H1 (cell line): ENCODE results near the gene NFATC1. TPM values are rescaled to one million over a fixed set of nuclear protein-coding genes. Genes with fewer than 3 reads are reported as not detected.

Experiments used
- CTCF ChIA-PET: fragments of 300-600 bp; sonication (Branson Sonifier 250); formaldehyde crosslinking; loops from one replicate; lab custom pipeline; 2021; ENCODE audit not compliant: partially characterized antibody; lab: Charles Lee
- POLR2A ChIA-PET: fragments of 300-600 bp; sonication (Branson Sonifier 250); formaldehyde crosslinking; loops from one replicate; lab custom pipeline; 2021; ENCODE audit warnings: inconsistent platforms; ENCODE audit not compliant: partially characterized antibody; lab: Charles Lee
- DNase-seq, 2 experiments: peaks; one replicate each; pipeline versions ENCODE4 v3.0.0 to v3.0.0-alpha.2; 2010 to 2022; ENCODE audit warnings: low spot score in 2 of 2, low read depth in 1 of 2, mixed read lengths in 1 of 2
- FAIRE-seq: peaks from 2 replicates; lab custom pipeline; 2011; peaks lifted over from hg19 to GRCh38; lab: Jason Lieb, UNC
- H2AFZ ChIP-seq: 2 replicates; pipeline ENCODE4 v1.8.1; 2012; ENCODE audit warnings: low read length, inconsistent platforms
- H2AK5ac ChIP-seq: 2 replicates; pipeline ENCODE4 v1.6.1; 2013; ENCODE audit warnings: low read depth, low read length
- H2BK120ac ChIP-seq: replicated peaks from 2 replicates; pipeline ENCODE3; 2013; ENCODE audit warnings: low read depth, low read length, inconsistent platforms
- H2BK12ac ChIP-seq: 2 replicates; pipeline ENCODE4 v1.6.1; 2013; ENCODE audit warnings: low read depth, low read length
- H2BK15ac ChIP-seq: 2 replicates; pipeline ENCODE4 v1.6.1; 2013; ENCODE audit warnings: low read length
- H2BK20ac ChIP-seq: 2 replicates; pipeline ENCODE4 v1.6.1; 2013; ENCODE audit warnings: low read length
- H2BK5ac ChIP-seq: 2 replicates; pipeline ENCODE4 v1.6.1; 2013; ENCODE audit warnings: low read depth, low read length
- H3K14ac ChIP-seq: 2 replicates; pipeline ENCODE4 v1.6.1; 2013; ENCODE audit warnings: inconsistent platforms; ENCODE audit not compliant: insufficient read length
- H3K18ac ChIP-seq: 2 replicates; pipeline ENCODE4 v1.6.1; 2013; ENCODE audit warnings: low read length; ENCODE audit errors: extremely low read depth
- H3K23ac ChIP-seq: 2 replicates; pipeline ENCODE4 v1.6.1; 2013; ENCODE audit warnings: inconsistent platforms; ENCODE audit not compliant: insufficient read length
- H3K23me2 ChIP-seq: 2 replicates; pipeline ENCODE4 v1.6.1; 2013; ENCODE audit warnings: low read depth, low read length
- H3K27ac ChIP-seq: 2 replicates; pipeline ENCODE4 v1.6.1; 2011; ENCODE audit warnings: low read depth, low read length, inconsistent platforms
- H3K27me3 ChIP-seq, 4 experiments: replicated peaks in 1 of 4; 1 replicate in 1 of 4; 2 replicates in 3 of 4; pipeline versions ENCODE4 v1.6.1 to v1.8.1; 2011 to 2013; ENCODE audit warnings: low read length in 3 of 4, mild to moderate bottlenecking in 3 of 4, inconsistent platforms in 2 of 4, mixed read lengths in 2 of 4, moderate library complexity in 1 of 4; ENCODE audit not compliant: control insufficient read depth in 3 of 4, insufficient read depth in 3 of 4; ENCODE audit errors: extremely low read depth in 1 of 4
- H3K36me3 ChIP-seq, 4 experiments: 2 replicates each; pipeline versions ENCODE4 v1.6.1 to v1.8.1; 2011 to 2013; ENCODE audit warnings: mild to moderate bottlenecking in 4 of 4, low read length in 3 of 4, moderate library complexity in 2 of 4, control low read depth in 1 of 4, inconsistent platforms in 1 of 4; ENCODE audit not compliant: insufficient read depth in 4 of 4, control insufficient read depth in 2 of 4
- H3K4ac ChIP-seq: replicated peaks from 2 replicates; pipeline ENCODE3; 2013; ENCODE audit warnings: low read length, low read depth, mixed read lengths, inconsistent platforms; ENCODE audit not compliant: insufficient read length
- H3K4me1 ChIP-seq, 4 experiments: replicated peaks in 1 of 4; 1 replicate in 1 of 4; 2 replicates in 3 of 4; pipeline versions ENCODE4 v1.6.1 to v1.8.1; 2011 to 2013; ENCODE audit warnings: low read length in 3 of 4, inconsistent platforms in 2 of 4, mixed read lengths in 1 of 4; ENCODE audit not compliant: insufficient read depth in 4 of 4, control insufficient read depth in 3 of 4
- H3K4me2 ChIP-seq, 2 experiments: 2 replicates each; pipeline versions ENCODE4 v1.6.1 to v1.8.1; 2011 to 2013; ENCODE audit warnings: low read depth in 2 of 2, low read length in 2 of 2, control low read depth in 1 of 2, inconsistent platforms in 1 of 2, mild to moderate bottlenecking in 1 of 2; ENCODE audit not compliant: insufficient read depth in 1 of 2
- H3K4me3 ChIP-seq, 4 experiments: fragments of 200-600, 300-600 bp in 1 of 4; sonication (generic), shearing (Covaris generic), sonication (Bioruptor Twin) in 1 of 4; 2 replicates each; pipeline versions ENCODE4 v1.5.1 to v1.8.1; 2011 to 2016; ENCODE audit warnings: low read length in 4 of 4, low read depth in 3 of 4, control low read depth in 2 of 4, inconsistent platforms in 2 of 4, mild to moderate bottlenecking in 2 of 4, mixed read lengths in 1 of 4, moderate library complexity in 1 of 4; ENCODE audit not compliant: insufficient read depth in 2 of 4; ENCODE audit errors: extremely low read depth in 1 of 4
- H3K56ac ChIP-seq: replicated peaks from 2 replicates; pipeline ENCODE3; 2013; ENCODE audit warnings: low read depth, mild to moderate bottlenecking, mixed read lengths, low read length, inconsistent platforms; ENCODE audit not compliant: insufficient read length
- H3K79me1 ChIP-seq: 2 replicates; pipeline ENCODE4 v1.6.1; 2013; ENCODE audit warnings: low read depth, low read length, control low read depth
- H3K79me2 ChIP-seq, 2 experiments: 2 replicates each; pipeline versions ENCODE4 v1.6.1 to v1.8.1; 2012 to 2013; ENCODE audit warnings: low read length in 2 of 2, mild to moderate bottlenecking in 2 of 2, inconsistent platforms in 1 of 2; ENCODE audit not compliant: insufficient read depth in 2 of 2, control insufficient read depth in 1 of 2
- H3K9ac ChIP-seq, 4 experiments: replicated peaks in 1 of 4; 1 replicate in 1 of 4; 2 replicates in 3 of 4; pipeline versions ENCODE4 v1.6.1 to v1.8.1; 2011 to 2013; ENCODE audit warnings: low read depth in 3 of 4, low read length in 3 of 4, control low read depth in 2 of 4, mild to moderate bottlenecking in 2 of 4, moderate library complexity in 2 of 4, inconsistent platforms in 1 of 4; ENCODE audit errors: extremely low read depth in 1 of 4
- H3K9me3 ChIP-seq, 2 experiments: 2 replicates each; pipeline versions ENCODE4 v1.6.1 to v1.8.1; 2012 to 2013; ENCODE audit warnings: mild to moderate bottlenecking in 2 of 2, moderate library complexity in 2 of 2, control low read depth in 1 of 2, inconsistent platforms in 1 of 2, low read depth in 1 of 2, low read length in 1 of 2, mixed read lengths in 1 of 2; ENCODE audit not compliant: insufficient read depth in 2 of 2
- H4K20me1 ChIP-seq, 2 experiments: replicated peaks in 1 of 2; 2 replicates each; pipeline versions ENCODE3 to v1.8.1; 2011 to 2013; ENCODE audit warnings: inconsistent platforms in 2 of 2, low read length in 2 of 2, mild to moderate bottlenecking in 1 of 2; ENCODE audit not compliant: insufficient read depth in 2 of 2, control insufficient read depth in 1 of 2
- H4K5ac ChIP-seq: 2 replicates; pipeline ENCODE4 v1.6.1; 2013; ENCODE audit warnings: low read length, low read depth, mixed read lengths, inconsistent platforms; ENCODE audit not compliant: insufficient read length
- H4K8ac ChIP-seq: 2 replicates; pipeline ENCODE4 v1.8.0; 2013; ENCODE audit warnings: mild to moderate bottlenecking, moderate library complexity, low read length, inconsistent platforms; ENCODE audit not compliant: insufficient read depth; ENCODE audit errors: extremely low read depth
- H4K91ac ChIP-seq: replicated peaks from 2 replicates; pipeline ENCODE3; 2013; ENCODE audit warnings: low read length, mixed read lengths, inconsistent platforms; ENCODE audit not compliant: insufficient read length
- ASH2L ChIP-seq: fragments of 200-600, 300-600 bp; sonication (generic); IDR thresholded peaks from one replicate; pipeline ENCODE4 v1.7.1; 2017; ENCODE audit warnings: low read length
- BCL11A ChIP-seq, 2 experiments: IDR thresholded peaks; one replicate each; pipeline ENCODE4 v1.6.1; 2011; ENCODE audit warnings: low read depth in 2 of 2, low read length in 2 of 2, mild to moderate bottlenecking in 2 of 2
- CBX8 ChIP-seq: fragments of 300-800, 300-1000 bp; sonication (generic); IDR thresholded peaks from 2 replicates; pipeline ENCODE4 v1.7.1; 2016; ENCODE audit warnings: low read depth, low read length, borderline replicate concordance
- CEBPB ChIP-seq: IDR thresholded peaks from 2 replicates; pipeline ENCODE4 v1.6.1; 2012; ENCODE audit warnings: low read depth, low read length
- MAFK ChIP-seq: IDR thresholded peaks from 2 replicates; pipeline ENCODE4 v1.6.1; 2012; ENCODE audit warnings: low read depth, mild to moderate bottlenecking, improper control_type of control experiment, low read length
- POLR2AphosphoS5 ChIP-seq: IDR thresholded peaks from 2 replicates; pipeline ENCODE4 v1.6.1; 2011; ENCODE audit warnings: low read depth, low read length
- POU5F1 ChIP-seq: IDR thresholded peaks from 2 replicates; pipeline ENCODE4 v1.6.1; 2011; ENCODE audit warnings: low read depth, mild to moderate bottlenecking, low read length, moderate library complexity
- RBBP5 ChIP-seq: IDR thresholded peaks from 2 replicates; pipeline ENCODE4 v1.7.1; 2012; ENCODE audit warnings: low read depth, mild to moderate bottlenecking, inconsistent platforms, low read length, moderate library complexity, borderline replicate concordance
- SIN3A ChIP-seq, 2 experiments: IDR thresholded peaks in 1 of 2; conservative IDR thresholded peaks in 1 of 2; 2 replicates each; pipeline ENCODE4 v1.6.1; 2011 to 2012; ENCODE audit warnings: low read length in 2 of 2, improper control_type of control experiment in 1 of 2, low read depth in 1 of 2, mild to moderate bottlenecking in 1 of 2
- SP1 ChIP-seq: IDR thresholded peaks from 2 replicates; pipeline ENCODE4 v1.6.1; 2011; ENCODE audit warnings: low read depth, low read length
- SRF ChIP-seq: IDR thresholded peaks from 2 replicates; pipeline ENCODE4 v1.6.1; 2011; ENCODE audit warnings: mild to moderate bottlenecking, low read depth, low read length, moderate library complexity
- WGBS, 2 experiments: shearing (Covaris generic) in 1 of 2; methylation state at CpG; one replicate each; pipeline versions ENCODE4 v1.1.6 to v1.1.7; 2013 to 2015; ENCODE audit warnings: low lambda C conversion rate in 2 of 2, mixed read lengths in 2 of 2, inconsistent platforms in 1 of 2, low coverage in 1 of 2, missing lambda C conversion rate in 1 of 2; ENCODE audit not compliant: insufficient replicate concordance in 2 of 2, insufficient coverage in 1 of 2, insufficient read length in 1 of 2; ENCODE audit errors: extremely low coverage in 1 of 2, missing lambda C conversion rate in 1 of 2; 5-methylcytosine and 5-hydroxymethylcytosine counted together
- polyA plus RNA-seq, 7 experiments: library from polyadenylated mRNA; depleted of rRNA in 3 of 7; stranded (reverse) in 5 of 7; unstranded in 2 of 7; fragments of >200 nt in 5 of 7; fragments of 200-250 nt in 2 of 7; gene quantifications; 1 replicate in 5 of 7; 2 replicates in 1 of 7; 4 replicates in 1 of 7; pipeline versions ENCODE4 v1.2.1 to v1.2.3, GENCODE V29; 2011 to 2013; ENCODE audit warnings: missing spikeins in 2 of 7, mixed read lengths in 2 of 7
- total RNA-seq: library from RNA; stranded (reverse); fragmentation: NEBNext Ultra II Directional; extraction: Animal tissue kit (Norgen Biotek cat#: 25700); gene quantifications from 2 replicates; pipeline ENCODE4 v1.2.1, GENCODE V29; 2021
- TF ChIP-seq, protein P1 (sequence below): IDR thresholded peaks from 2 replicates; pipeline ENCODE4 v1.6.1; 2012; ENCODE audit warnings: low read length, inconsistent platforms

Gene NFATC1
- total and polyA plus RNA-seq, 2 of the 8 experiments (the other 6 are each of a cell fraction or from before 2014, with no cell fraction given): 2.0 to 6.6 TPM

DNA sequence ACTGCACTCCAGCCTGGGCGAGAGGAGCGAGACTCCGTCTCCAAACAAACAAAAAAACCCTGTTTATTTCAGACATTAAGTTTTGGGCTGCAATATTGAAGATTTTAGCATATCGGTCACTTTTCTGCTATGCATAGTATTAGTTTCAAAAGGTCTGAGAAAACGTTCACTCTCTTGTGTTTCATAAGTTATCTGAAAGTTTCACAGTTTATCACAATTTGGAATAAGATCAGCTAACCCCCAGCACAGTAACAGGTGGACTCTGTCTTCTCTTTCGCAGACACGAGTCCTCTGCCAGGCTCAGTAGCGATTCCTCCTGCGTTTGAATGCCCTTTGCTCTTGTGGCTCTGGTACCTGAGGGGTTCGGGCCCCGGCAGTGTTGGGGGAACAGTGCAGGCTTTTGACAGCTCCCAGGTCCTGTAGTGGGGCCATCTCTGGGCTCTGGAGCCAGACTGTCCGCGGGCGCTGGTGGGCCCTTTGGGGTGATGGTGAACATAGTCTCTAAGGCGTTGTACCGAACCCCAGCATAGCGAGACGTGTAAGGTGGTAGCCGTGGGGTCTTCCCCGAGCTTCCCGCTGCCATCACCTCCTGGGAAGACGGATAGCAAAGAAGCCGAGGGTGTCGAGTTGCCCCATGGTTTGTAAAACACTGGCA lies 20.4 kb downstream of the NFATC1 start:
- Histone ChIP-seq H3K4me2 (no peak overlapping the region), H2AK5ac (no peak overlapping the region), H3K36me3 (peaks cover 0 to under 1% (median 0%) of the 10 kb centered on the region in 4 experiments; a peak in 2 of 8 replicates), H3K23ac (no peak overlapping the region), H3K56ac (no peak overlapping the region), H3K4ac (no peak overlapping the region), H2BK120ac (no peak overlapping the region), H2BK5ac (no peak overlapping the region), H3K23me2 (no peaks in the 10 kb centered on the region), H3K4me3 (no peak overlapping the region), H3K27me3 (no peaks in the 10 kb centered on the region), H2BK12ac (no peak overlapping the region), H3K27ac (no peak overlapping the region), H3K14ac (no peak overlapping the region), H3K9ac (no peak overlapping the region), H2AFZ (no peak overlapping the region), H4K20me1 (no peaks in the 10 kb centered on the region), H3K79me2 (no peaks in the 10 kb centered on the region), H4K5ac (no peak overlapping the region), H3K79me1 (peaks cover 2% of the 10 kb centered on the region; the same call in 1 of the 2 replicates), H2BK15ac (no peak overlapping the region), H3K18ac (no peak overlapping the region), H3K9me3 (no peaks in the 10 kb centered on the region), H4K91ac (no peak overlapping the region), H3K4me1 (peaks cover 0 to 4% (median 0%) of the 10 kb centered on the region in 4 experiments; a peak in 2 of 7 replicates), H2BK20ac (no peak overlapping the region), H4K8ac (no peak overlapping the region)
- FAIRE-seq (no peak), DNase-seq (no peak)
- ChIA-PET CTCF (interaction anchor here (1.0 kb wide), 1 partner anchor 112 kb away, joined by 6 read pairs; no protein-coding TSS in a partner anchor), POLR2A (no interaction called here)
- 92% methylated on average over 23 of the region's 24 CpGs; no CpG with 5 or more reads in 1 of the 2 experiments for WGBS, 2 experiments
- TF ChIP-seq SRF (no peak), MAFK (no peak), CBX8 (no peak), POU5F1 (no peak), ASH2L (no peak), POLR2AphosphoS5 (no peak), SP1 (no peak), BCL11A (IDR thresholded peaks at IDR 0.05; ENCODE audit: low read depth in 2 of 2, low read length in 2 of 2) (no peak), RBBP5 (no peak), SIN3A (conservative IDR thresholded peaks at IDR 0.05 in 1 of 2, IDR thresholded peaks at IDR 0.05 in 1 of 2; ENCODE audit: low read depth in 1 of 2, low read length in 2 of 2) (no peak), CEBPB (no peak)
- TF ChIP-seq, protein P1, sequence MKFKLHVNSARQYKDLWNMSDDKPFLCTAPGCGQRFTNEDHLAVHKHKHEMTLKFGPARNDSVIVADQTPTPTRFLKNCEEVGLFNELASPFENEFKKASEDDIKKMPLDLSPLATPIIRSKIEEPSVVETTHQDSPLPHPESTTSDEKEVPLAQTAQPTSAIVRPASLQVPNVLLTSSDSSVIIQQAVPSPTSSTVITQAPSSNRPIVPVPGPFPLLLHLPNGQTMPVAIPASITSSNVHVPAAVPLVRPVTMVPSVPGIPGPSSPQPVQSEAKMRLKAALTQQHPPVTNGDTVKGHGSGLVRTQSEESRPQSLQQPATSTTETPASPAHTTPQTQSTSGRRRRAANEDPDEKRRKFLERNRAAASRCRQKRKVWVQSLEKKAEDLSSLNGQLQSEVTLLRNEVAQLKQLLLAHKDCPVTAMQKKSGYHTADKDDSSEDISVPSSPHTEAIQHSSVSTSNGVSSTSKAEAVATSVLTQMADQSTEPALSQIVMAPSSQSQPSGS: no peak
